MM.1S (cell line): ENCODE measurements around the gene CABLES2.

Source experiments
- DNase-seq: peaks from one replicate; pipeline ENCODE4 v3.0.0-alpha.2; 2015
- H2AFZ ChIP-seq: fragments of 300-600 bp; sonication (generic); 2 replicates; pipeline ENCODE4 v1.6.0; 2016; ENCODE audit warnings: antibody characterized with exemption, low read length
- H3F3A ChIP-seq: fragments of 300-600 bp; sonication (generic); 2 replicates; pipeline ENCODE4 v1.6.1; 2016; ENCODE audit warnings: mild to moderate bottlenecking, antibody characterized with exemption, low read length, moderate library complexity, mixed read lengths; ENCODE audit not compliant: insufficient read depth
- H3K27ac ChIP-seq: fragments of 300-600 bp; sonication (generic); 2 replicates; pipeline ENCODE4 v1.5.1; 2016; ENCODE audit warnings: mild to moderate bottlenecking, low read length
- H3K27me3 ChIP-seq: fragments of 300-600 bp; sonication (generic); replicated peaks from 2 replicates; pipeline ENCODE4 v1.6.0; 2016; ENCODE audit warnings: low read length; ENCODE audit not compliant: insufficient read depth
- H3K36me3 ChIP-seq: fragments of 300-600 bp; sonication (generic); replicated peaks from 2 replicates; pipeline ENCODE4 v1.6.1; 2016; ENCODE audit warnings: mild to moderate bottlenecking, low read length, mixed read lengths; ENCODE audit not compliant: insufficient read depth
- H3K4me1 ChIP-seq: fragments of 300-600 bp; sonication (generic); 2 replicates; pipeline ENCODE4 v1.6.1; 2016; ENCODE audit warnings: low read length, mixed read lengths
- H3K4me2 ChIP-seq: fragments of 300-600 bp; sonication (generic); 2 replicates; pipeline ENCODE4 v1.6.0; 2016; ENCODE audit warnings: low read depth, low read length
- H3K4me3 ChIP-seq: fragments of 300-600 bp; sonication (generic); 2 replicates; pipeline ENCODE4 v1.5.1; 2016; ENCODE audit warnings: low read length, mixed read lengths
- H3K79me2 ChIP-seq: fragments of 300-600 bp; sonication (generic); 2 replicates; pipeline ENCODE4 v1.6.1; 2016; ENCODE audit warnings: mixed run types, low read length, mixed read lengths
- H3K9ac ChIP-seq: fragments of 300-600 bp; sonication (generic); 2 replicates; pipeline ENCODE4 v1.6.1; 2016; ENCODE audit warnings: low read length, mixed read lengths
- H3K9me2 ChIP-seq: fragments of 300-600 bp; sonication (generic); replicated peaks from 2 replicates; pipeline ENCODE4 v1.6.1; 2016; ENCODE audit warnings: mild to moderate bottlenecking, low read length, mixed read lengths; ENCODE audit not compliant: insufficient read depth
- H3K9me3 ChIP-seq: fragments of 300-600 bp; sonication (generic); replicated peaks from 2 replicates; pipeline ENCODE4 v1.6.1; 2016; ENCODE audit warnings: mild to moderate bottlenecking, low read length, mixed read lengths; ENCODE audit not compliant: insufficient read depth
- H4K20me1 ChIP-seq: fragments of 300-600 bp; sonication (generic); 2 replicates; pipeline ENCODE4 v1.6.1; 2016; ENCODE audit warnings: mild to moderate bottlenecking, low read length, moderate library complexity, mixed read lengths; ENCODE audit not compliant: insufficient read depth
- EZH2 ChIP-seq: fragments of 300-600 bp; sonication (generic); optimal IDR thresholded peaks from 2 replicates; pipeline ENCODE3; 2017; ENCODE audit warnings: low read depth, mild to moderate bottlenecking, antibody characterized with exemption, low read length, mixed read lengths
- EZH2phosphoT487 ChIP-seq: fragments of 300-600 bp; sonication (generic); IDR thresholded peaks from 2 replicates; pipeline ENCODE4 v1.6.1; 2018; ENCODE audit warnings: antibody characterized with exemption, low read length
- TF ChIP-seq, protein P1 (sequence below): fragments of 300-600 bp; sonication (generic); IDR thresholded peaks from 2 replicates; pipeline ENCODE4 v1.5.1; 2016; ENCODE audit warnings: antibody characterized with exemption, low read length, mixed read lengths

Gene CABLES2

DNA sequence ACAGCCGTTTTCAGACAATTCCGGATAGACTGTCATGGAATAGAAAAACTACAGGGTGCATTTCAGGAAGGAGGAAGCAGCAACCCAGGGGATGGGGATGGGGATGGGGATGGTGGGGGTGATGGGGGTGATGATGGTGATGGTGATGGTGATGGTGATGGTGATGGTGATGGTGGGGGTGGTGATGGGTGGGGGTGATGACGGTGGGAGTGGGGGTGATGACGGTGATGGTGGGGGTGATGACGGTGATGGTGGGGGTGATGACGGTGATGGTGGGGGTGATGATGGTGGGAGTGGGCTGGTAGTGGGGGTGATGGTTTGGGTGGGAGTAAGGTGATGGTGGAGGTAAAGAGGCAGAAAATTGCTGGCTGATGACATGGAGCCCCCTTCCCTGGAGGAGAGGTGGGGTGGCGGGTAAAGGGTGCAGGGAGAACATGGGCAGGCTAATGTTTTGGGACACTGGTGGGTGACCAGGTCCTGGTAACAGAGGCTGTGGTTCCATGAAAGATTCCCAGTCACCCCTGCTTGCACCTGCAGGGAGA, 57.5 kb downstream of the CABLES2 start:
- H3F3A ChIP-seq, result no peaks in the 10 kb centered on the region
- no peaks in the 10 kb centered on the region for H3K27me3 ChIP-seq
- H3K4me2 ChIP-seq, result no peak overlapping the region
- no peaks in the 10 kb centered on the region for H3K4me1 ChIP-seq
- H2AFZ ChIP-seq, result no peak overlapping the region
- H3K27ac ChIP-seq, result no peak overlapping the region
- TF ChIP-seq EZH2 (no peak), EZH2phosphoT487 (no peak)
- TF ChIP-seq, protein P1, sequence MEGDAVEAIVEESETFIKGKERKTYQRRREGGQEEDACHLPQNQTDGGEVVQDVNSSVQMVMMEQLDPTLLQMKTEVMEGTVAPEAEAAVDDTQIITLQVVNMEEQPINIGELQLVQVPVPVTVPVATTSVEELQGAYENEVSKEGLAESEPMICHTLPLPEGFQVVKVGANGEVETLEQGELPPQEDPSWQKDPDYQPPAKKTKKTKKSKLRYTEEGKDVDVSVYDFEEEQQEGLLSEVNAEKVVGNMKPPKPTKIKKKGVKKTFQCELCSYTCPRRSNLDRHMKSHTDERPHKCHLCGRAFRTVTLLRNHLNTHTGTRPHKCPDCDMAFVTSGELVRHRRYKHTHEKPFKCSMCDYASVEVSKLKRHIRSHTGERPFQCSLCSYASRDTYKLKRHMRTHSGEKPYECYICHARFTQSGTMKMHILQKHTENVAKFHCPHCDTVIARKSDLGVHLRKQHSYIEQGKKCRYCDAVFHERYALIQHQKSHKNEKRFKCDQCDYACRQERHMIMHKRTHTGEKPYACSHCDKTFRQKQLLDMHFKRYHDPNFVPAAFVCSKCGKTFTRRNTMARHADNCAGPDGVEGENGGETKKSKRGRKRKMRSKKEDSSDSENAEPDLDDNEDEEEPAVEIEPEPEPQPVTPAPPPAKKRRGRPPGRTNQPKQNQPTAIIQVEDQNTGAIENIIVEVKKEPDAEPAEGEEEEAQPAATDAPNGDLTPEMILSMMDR, result no peak
- H3K4me3 ChIP-seq, result no peak overlapping the region
- H3K36me3 ChIP-seq, result no peaks in the 10 kb centered on the region; the same call in 1 of the 2 replicates
- H3K9ac ChIP-seq, result no peak overlapping the region
- no peaks in the 10 kb centered on the region for H3K9me3 ChIP-seq
- H4K20me1 ChIP-seq, result no peaks in the 10 kb centered on the region
- DNase-seq, result no peak
- peaks cover 3% of the 10 kb centered on the region; the same call in 1 of the 2 replicates for H3K79me2 ChIP-seq
- no peaks in the 10 kb centered on the region for H3K9me2 ChIP-seq

DNA sequence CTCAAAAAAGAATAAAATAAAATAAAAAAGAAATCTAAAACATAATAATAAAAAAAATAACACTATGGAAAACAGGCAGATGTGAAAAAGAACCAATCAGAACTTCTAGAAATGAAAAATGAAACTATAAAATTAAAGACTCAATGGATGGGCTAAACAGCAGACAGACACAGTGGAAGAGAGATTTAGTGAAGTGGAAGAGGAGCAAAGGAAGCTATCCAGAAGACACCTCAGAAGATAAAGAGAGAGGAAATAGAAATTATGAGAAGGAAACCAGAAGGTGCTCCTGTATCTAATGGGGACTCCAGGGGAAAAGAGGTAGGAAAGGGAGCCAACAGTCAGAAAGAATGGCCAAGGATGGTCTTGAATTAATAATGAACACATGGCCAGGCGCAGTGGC, 58.5 kb downstream of the CABLES2 start:
- no peaks in the 10 kb centered on the region for H3K9me2 ChIP-seq
- H3K27ac ChIP-seq, result no peak overlapping the region
- no peaks in the 10 kb centered on the region for H4K20me1 ChIP-seq
- H3K4me1 ChIP-seq, result no peaks in the 10 kb centered on the region
- H3K36me3 ChIP-seq, result no peaks in the 10 kb centered on the region; the same call in 1 of the 2 replicates
- H3K79me2 ChIP-seq, result no peaks in the 10 kb centered on the region
- H3K4me2 ChIP-seq, result no peak overlapping the region
- no peaks in the 10 kb centered on the region for H3F3A ChIP-seq
- TF ChIP-seq EZH2phosphoT487, result no peak
- TF ChIP-seq EZH2, result no peak
- TF ChIP-seq, protein P1, result no peak
- no peak overlapping the region for H3K9ac ChIP-seq
- no peak for DNase-seq
- no peaks in the 10 kb centered on the region for H3K27me3 ChIP-seq
- H2AFZ ChIP-seq, result no peak overlapping the region
- no peak overlapping the region for H3K4me3 ChIP-seq
- H3K9me3 ChIP-seq, result no peaks in the 10 kb centered on the region

DNA sequence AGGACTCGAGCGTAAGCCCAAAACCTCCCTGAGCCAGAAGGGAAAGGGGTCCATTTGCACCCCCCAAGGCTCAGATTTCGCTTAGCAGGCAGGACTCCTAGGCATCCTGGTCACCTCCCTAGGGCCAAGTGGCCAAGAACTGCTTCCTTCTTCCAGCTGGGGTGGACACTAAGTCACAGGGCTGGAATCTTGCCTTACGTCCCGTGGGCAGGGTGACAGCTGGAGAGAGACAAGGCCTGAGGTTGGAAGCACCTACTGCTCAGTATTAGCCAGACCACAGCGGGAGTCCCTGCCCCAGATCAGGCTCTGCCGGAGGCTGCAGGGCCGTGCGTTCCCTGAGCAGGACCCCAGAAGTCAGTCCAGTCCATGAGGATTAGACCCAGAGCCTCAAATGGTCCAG, 59.6 kb downstream of the CABLES2 start:
- no peaks in the 10 kb centered on the region for H3F3A ChIP-seq
- no peak overlapping the region for H3K27ac ChIP-seq
- no peaks in the 10 kb centered on the region for H3K27me3 ChIP-seq
- no peaks in the 10 kb centered on the region for H3K9me2 ChIP-seq
- H3K4me1 ChIP-seq, result no peaks in the 10 kb centered on the region
- TF ChIP-seq EZH2 (no peak), EZH2phosphoT487 (no peak)
- TF ChIP-seq, protein P1, result no peak
- H3K9ac ChIP-seq, result no peak overlapping the region
- H3K4me3 ChIP-seq, result no peak overlapping the region
- H2AFZ ChIP-seq, result no peak overlapping the region
- no peaks in the 10 kb centered on the region for H4K20me1 ChIP-seq
- DNase-seq, result no peak
- no peaks in the 10 kb centered on the region for H3K9me3 ChIP-seq
- H3K36me3 ChIP-seq, result no peaks in the 10 kb centered on the region; the same call in 1 of the 2 replicates
- no peaks in the 10 kb centered on the region for H3K79me2 ChIP-seq
- no peak overlapping the region for H3K4me2 ChIP-seq
